Fibroblast of peridontal ligament (primary cell): ENCODE results near the gene ABLIM2.
A peak's percentile ranks its signal among the peaks of the same experiment; 100 is the strongest.

Experiments
- DNase-seq: peaks from one replicate; pipeline ENCODE4 v3.0.0-alpha.2; 2010; ENCODE audit errors: extremely low read depth

The ABLIM2 gene

DNA sequence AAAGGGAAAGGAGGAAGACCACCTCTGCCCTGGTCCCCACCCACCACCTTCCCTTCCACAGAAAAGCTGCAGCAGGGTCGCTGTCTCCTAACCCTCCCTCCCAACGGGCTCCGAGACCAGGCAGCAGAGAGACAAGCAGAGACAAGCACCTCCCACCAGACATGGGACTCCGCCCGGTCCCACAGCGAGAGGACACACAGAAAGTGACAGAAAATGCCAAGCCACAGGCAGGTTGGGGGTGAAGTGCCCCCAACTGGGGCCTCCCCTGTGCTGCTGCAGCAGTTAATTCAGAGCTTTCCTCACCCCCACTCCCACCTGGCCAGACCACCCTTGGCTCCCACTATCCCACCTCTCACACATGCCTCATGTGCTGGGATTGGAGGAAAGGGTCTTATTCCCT, 154.5 kb downstream of the ABLIM2 start:
- no peak for DNase-seq

DNA sequence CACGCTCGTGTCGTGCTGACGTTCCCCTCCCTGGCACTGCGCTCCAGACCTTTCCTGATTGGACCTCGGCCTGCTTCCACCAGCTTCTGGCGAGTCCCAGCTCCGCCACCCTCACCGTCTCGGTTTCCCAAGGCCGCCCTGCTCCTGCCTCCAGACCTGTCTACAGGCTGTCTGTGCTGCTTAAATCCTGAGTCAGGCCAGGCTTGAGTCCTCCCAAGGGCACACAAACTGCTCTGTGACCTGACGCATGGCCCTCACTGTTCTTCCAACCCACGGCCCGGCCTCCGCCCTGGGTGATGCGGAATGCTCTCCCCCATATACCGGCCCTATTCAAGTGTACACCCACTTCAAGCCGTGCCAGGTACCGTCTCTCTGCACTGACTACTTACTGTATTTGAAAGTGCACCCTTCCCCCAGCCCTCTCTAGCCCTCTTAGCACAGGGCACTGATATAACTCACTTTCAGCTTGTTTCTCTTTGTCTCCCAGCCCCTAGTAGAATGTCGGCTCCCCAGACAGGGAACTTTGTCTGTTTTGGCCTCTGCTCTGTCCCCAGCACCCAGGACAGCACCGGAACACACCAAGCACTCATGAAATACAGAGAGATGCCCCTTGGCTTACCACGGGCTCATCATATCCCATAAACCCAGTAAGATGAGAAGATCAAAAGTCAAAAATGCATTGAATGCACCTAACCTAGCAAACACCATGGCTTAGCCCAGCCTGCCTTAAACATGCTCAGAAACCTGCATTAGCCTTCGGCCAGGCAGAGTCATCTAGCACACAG, 155.9 kb downstream of the ABLIM2 start:
- no peak for DNase-seq

DNA sequence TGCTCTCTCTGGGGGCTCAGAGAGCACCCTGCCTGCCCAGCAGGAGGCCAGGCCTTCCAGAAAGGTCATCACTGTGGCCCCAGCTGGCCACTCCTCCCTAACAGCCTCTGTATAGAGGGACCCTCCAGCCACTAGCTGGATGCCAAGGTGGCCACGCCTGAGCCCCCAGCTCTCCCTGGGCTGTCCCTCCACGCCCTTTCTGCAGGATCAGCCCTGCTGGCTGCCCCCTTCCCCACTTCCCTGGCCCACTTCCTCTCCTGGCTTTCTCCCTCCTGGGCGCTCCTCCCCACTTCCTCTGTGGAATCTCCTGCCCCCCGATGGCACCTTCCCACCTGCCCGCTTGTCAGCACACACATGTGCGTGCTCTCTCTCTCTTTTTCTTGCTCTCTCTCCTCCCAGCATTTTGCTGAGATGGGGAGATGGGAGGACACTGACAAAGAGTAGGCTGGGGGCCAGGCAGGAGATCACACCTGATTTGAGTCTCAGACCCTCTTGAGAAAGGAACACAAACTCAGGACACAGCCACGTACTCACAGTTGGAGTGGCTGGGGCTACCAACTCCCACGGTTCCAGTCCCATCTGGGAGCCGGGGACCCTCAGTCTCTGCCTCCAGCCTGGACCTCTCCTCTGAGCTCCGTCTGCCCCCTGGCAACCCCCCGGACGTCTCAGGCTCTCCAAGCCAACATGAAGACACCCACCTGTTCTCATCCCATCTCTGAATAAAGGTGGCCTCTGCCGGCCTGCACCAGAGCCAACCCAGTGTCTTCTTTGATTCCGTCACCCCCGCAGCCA, 156.9 kb downstream of the ABLIM2 start:
- no peak for DNase-seq

- no peak for DNase-seq
Observed at GRCh38 chr4:8000721-8001491, 157.7 kb downstream of the ABLIM2 start.

DNA sequence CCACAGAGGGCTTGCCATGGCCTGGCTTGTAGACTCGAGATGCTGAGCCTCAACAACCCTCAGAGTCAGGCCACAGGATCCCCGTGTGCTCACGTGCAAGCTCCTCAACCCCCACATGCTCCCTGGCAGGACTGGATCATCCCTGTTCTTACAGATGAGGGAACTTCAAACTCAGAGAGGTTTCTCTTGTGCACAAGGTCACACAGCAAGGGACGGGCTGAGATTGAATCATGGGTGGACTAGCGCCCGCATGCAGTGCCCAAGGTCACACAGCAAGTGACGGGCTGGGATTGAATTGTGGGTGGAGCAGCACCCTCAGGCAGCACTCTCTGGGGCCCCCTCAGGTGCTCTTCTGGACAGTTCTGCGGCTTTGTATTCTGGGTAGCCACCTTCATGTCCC, 158.4 kb downstream of the ABLIM2 start:
- DNase-seq = no peak

- DNase-seq = no peak
Observed at GRCh38 chr4:7999695-8000094, 158.9 kb downstream of the ABLIM2 start.

DNA sequence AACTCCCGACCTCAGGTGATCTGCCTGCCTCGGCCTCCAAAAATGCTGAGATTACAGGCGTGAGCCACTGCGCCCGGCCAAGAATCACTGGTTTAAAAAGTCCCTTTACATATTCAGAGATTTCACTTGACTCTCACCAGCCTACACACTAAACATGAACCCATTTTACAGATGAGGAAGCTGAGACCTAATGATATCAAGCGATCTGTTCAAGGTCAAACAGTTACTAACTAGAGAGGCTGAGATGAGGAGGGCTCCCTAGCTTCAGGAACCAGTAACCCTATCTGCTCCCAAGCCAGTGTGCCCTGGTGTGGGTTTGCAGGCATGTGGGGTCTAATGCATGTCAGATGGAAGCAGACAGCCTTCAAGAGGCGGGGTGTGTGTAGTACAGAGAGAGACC, 159.3 kb downstream of the ABLIM2 start:
- DNase-seq = no peak

- DNase-seq = no peak
Observed at GRCh38 chr4:7998447-7998846, 160.2 kb downstream of the ABLIM2 start.

DNA sequence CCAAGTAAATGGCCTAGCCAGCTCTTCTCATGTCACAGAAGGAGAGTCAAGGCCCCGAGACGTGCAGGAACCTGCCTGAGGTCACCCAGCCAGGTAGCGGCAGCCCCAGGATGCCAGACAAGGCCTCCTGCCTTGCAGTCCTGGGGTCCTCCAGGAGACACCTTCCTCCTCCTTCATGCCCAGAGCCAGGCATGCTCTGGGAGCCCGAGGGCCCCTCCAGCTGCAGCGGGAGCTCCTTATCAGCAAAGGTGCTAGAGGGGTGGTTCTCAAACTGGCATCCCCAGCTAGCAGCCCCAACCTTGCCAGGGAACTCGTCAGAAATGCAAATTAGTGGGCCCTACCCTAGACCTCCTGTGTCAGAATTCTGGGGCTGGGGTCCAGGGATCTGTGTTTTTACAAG, 162.7 kb downstream of the ABLIM2 start:
- no peak for DNase-seq

- DNase-seq = no peak
Observed at GRCh38 chr4:7995135-7995534, 163.5 kb downstream of the ABLIM2 start.

GRCh38 chr4:7993671-7994070, 164.9 kb downstream of the ABLIM2 start:
- no peak for DNase-seq

DNA sequence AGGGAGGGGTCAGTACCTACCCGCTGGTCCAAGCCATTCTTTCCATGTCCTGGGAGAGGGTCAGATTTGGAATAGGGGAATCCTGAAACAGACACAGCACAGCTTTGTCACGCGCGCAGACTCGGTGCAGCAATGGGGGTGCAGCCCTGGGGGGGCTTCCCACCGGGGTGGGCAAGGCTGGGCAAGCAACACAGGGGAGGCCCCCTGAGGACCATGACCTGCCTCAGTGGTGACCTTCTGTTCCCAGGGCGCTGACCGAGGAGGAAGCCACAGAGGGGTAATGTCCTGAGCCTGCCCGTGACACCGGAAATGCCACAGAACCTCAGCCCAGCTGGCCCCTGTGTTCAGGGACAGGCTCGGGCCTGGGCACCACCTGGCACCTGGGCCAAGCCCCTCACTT, 165.8 kb downstream of the ABLIM2 start:
- DNase-seq = no peak

DNA sequence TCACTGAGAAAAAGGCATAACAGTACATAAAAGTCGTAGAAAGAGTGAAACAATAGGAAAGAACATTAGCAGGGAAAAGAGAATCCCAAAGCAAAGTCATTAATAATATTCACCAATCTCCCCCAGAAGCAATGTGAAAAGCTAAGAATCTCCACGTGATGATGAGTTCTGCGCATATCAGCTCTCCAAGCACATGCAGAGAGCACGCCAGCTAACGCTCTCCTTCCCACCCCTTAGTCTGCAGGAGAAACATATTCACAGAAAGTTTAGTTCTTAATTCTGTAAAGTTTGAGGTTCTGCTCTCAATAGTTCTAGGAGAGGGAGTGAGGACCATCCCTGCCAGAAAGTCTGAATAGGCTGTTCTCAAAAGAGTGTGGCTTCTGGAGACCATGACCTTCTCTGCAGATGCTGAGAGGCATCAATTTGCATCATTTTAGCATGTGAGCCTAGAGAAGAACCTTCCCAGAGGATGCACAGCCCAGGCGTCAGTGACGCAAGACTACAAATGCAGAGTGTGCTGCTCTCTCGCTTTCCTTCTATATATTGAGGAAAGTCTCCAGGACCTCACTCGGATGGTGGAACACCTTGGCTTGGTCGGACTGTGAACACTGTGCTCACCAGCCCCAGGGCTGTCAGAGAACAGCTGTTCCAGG, 167.7 kb downstream of the ABLIM2 start:
- no peak for DNase-seq

GRCh38 chr4:7989654-7990053, 169.0 kb downstream of the ABLIM2 start:
- no peak for DNase-seq

DNA sequence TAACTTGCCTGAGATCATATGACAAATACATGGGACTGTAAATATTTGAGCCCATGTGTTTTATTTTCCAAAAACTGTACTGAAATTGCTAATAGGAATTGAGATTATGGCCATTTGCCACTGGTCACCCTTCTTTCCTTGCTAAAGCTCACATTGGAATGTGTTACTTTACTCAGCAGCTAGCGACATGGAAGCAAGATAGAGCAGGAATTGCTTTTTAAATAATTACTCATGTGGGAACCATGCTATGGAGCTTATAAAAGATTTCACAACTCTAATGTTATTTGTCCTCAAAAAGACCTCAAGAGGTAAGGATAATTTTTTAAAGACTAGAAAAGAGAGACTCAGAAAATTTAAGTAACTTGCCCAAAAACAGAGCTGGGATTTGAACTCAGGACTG, 170.2 kb downstream of the ABLIM2 start:
- DNase-seq = no peak

GRCh38 chr4:7987148-7987989, 171.2 kb downstream of the ABLIM2 start:
- DNase-seq = peak; percentile 79

GRCh38 chr4:7985891-7986441, 172.6 kb downstream of the ABLIM2 start:
- DNase-seq = peak; percentile 35

- DNase-seq = no peak
Observed at GRCh38 chr4:7985072-7985471, 173.5 kb downstream of the ABLIM2 start.

- no peak for DNase-seq
Observed at GRCh38 chr4:7984286-7984925, 174.2 kb downstream of the ABLIM2 start.

DNA sequence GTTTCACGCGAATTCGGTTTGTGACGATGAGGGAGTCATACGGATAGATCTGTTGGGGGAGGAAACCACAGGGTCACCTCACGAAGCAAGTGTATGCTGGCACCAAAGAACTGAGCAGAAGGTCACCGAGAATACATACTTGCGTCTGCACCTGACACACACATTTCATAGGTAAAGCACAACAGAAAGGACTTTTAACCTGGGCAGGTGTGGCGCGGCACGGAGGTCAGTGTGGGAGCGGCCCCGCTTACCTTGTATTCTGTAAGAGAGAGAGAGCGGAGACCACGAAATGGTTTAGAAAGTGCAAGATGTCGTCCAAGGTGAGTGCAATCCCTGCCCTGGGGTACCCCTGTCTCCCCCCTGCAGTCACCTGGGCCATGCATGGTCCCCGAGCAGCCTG, 175.3 kb downstream of the ABLIM2 start:
- DNase-seq = no peak
